ENCODE results near the gene COL6A1. TPM values are rescaled to one million over a fixed set of nuclear protein-coding genes. Genes with fewer than 3 reads are reported as not detected.
A peak's percentile ranks its signal among the peaks of the same experiment; 100 is the strongest.

The COL6A1 gene
- polyA plus RNA-seq, 1 of the 3 experiments (the other 2 are of a cell fraction): 107 TPM

GRCh38 chr21:45941338-45941710 is 40.2 kb upstream of the COL6A1 start:
- no peak overlapping the region for H3K4me3 ChIP-seq (ENCODE audit: low read depth in 2 of 2, low read length in 1 of 2)
- H3K9me2 ChIP-seq: no peaks in the 10 kb centered on the region
- H3F3A ChIP-seq (replicated peaks; ENCODE audit: insufficient read depth): no peaks in the 10 kb centered on the region
- DNase-seq: peak; percentile 21
- H2AFZ ChIP-seq (ENCODE audit: low read depth): no peak overlapping the region
- H3K9ac ChIP-seq: no peak overlapping the region
- ChIA-PET POLR2A (no interaction called here), CTCF (no interaction called here)
- H3K4me1 ChIP-seq (ENCODE audit: control insufficient read depth in 1 of 2, insufficient read depth in 2 of 2, low read depth in 1 of 2, low read length in 1 of 2): no peaks in the 10 kb centered on the region
- WGBS (ENCODE audit: low lambda C conversion rate): 88% methylated on average over 5 of the region's 14 CpGs
- no peak overlapping the region for H3K27ac ChIP-seq (ENCODE audit: low read depth in 2 of 2, low read length in 1 of 2)
- no peaks in the 10 kb centered on the region for H3K79me2 ChIP-seq (ENCODE audit: insufficient read depth)
- H3K4me2 ChIP-seq: no peak overlapping the region
- H4K20me1 ChIP-seq (ENCODE audit: insufficient read depth): no peaks in the 10 kb centered on the region
- H3K36me3 ChIP-seq (replicated peaks in 1 of 2; ENCODE audit: control insufficient read depth in 1 of 2, insufficient read depth in 2 of 2, low read length in 1 of 2): no peaks in the 10 kb centered on the region
- no peak for TF ChIP-seq FOXM1 (IDR thresholded peaks at IDR 0.05; ENCODE audit: low read depth)
- no peak for TF ChIP-seq TAF1 (IDR thresholded peaks at IDR 0.05; ENCODE audit: borderline replicate concordance, low read depth, low read length)
- H3K9me3 ChIP-seq: no peaks in the 10 kb centered on the region
- H3K27me3 ChIP-seq (ENCODE audit: insufficient read depth): no peaks in the 10 kb centered on the region

- Histone ChIP-seq H3K9me3 (no peaks in the 10 kb centered on the region), H3F3A (replicated peaks; ENCODE audit: insufficient read depth) (no peaks in the 10 kb centered on the region), H3K4me2 (no peak overlapping the region), H3K27ac (ENCODE audit: low read depth in 2 of 2, low read length in 1 of 2) (no peak overlapping the region), H3K4me1 (ENCODE audit: control insufficient read depth in 1 of 2, insufficient read depth in 2 of 2, low read depth in 1 of 2, low read length in 1 of 2) (no peaks in the 10 kb centered on the region), H3K36me3 (replicated peaks in 1 of 2; ENCODE audit: control insufficient read depth in 1 of 2, insufficient read depth in 2 of 2, low read length in 1 of 2) (no peaks in the 10 kb centered on the region), H4K20me1 (ENCODE audit: insufficient read depth) (no peaks in the 10 kb centered on the region), H3K9ac (no peak overlapping the region), H2AFZ (ENCODE audit: low read depth) (no peak overlapping the region), H3K4me3 (ENCODE audit: low read depth in 2 of 2, low read length in 1 of 2) (no peak overlapping the region), H3K79me2 (ENCODE audit: insufficient read depth) (no peaks in the 10 kb centered on the region), H3K9me2 (no peaks in the 10 kb centered on the region), H3K27me3 (ENCODE audit: insufficient read depth) (no peaks in the 10 kb centered on the region)
- TF ChIP-seq RAD21 (IDR thresholded peaks at IDR 0.05; ENCODE audit: low read length) (no peak), ZBTB33 (IDR thresholded peaks at IDR 0.05; ENCODE audit: borderline replicate concordance, low read depth) (no peak), CTCF (IDR thresholded peaks at IDR 0.05) (no peak), FOSL2 (IDR thresholded peaks at IDR 0.05; ENCODE audit: borderline replicate concordance, low read depth) (no peak), JUND (IDR thresholded peaks at IDR 0.05) (no peak), MXI1 (IDR thresholded peaks at IDR 0.05; ENCODE audit: low read depth, low read length) (no peak), MAX (IDR thresholded peaks at IDR 0.05; ENCODE audit: low read depth) (no peak), FOXM1 (IDR thresholded peaks at IDR 0.05; ENCODE audit: low read depth) (no peak), RXRA (IDR thresholded peaks at IDR 0.05; ENCODE audit: borderline replicate concordance, low read depth) (no peak), TCF12 (IDR thresholded peaks at IDR 0.05) (no peak), FOXJ3 (CRISPR knock-in tag; IDR thresholded peaks at IDR 0.05) (no peak), REST (IDR thresholded peaks at IDR 0.05; ENCODE audit: low read depth, low read length) (no peak), GATA2 (CRISPR knock-in tag; IDR thresholded peaks at IDR 0.05) (no peak), ELF1 (IDR thresholded peaks at IDR 0.05) (no peak), EZH2phosphoT487 (IDR thresholded peaks at IDR 0.05; ENCODE audit: borderline replicate concordance, low read depth) (no peak), NRF1 (IDR thresholded peaks at IDR 0.05; ENCODE audit: low read depth, low read length) (no peak)
- CTCF ChIA-PET: no interaction called here
- POLR2A ChIA-PET: no interaction called here
- no peak for DNase-seq
- WGBS (ENCODE audit: low lambda C conversion rate): 87% methylated on average over 25 of the region's 32 CpGs
These were observed 39.6 kb upstream of the COL6A1 start for GRCh38 chr21:45941717-45942546.
